Stimulated activated CD8-positive, alpha-beta memory T cell treated with anti-CD3 and anti-CD28 coated beads, Interleukin-2, amount 100 ng/mL, for 48 hours (primary cell): Measurements from ENCODE around the gene P3H2.
"Not testable (repeated sequence)": the region's sequence is repeated elsewhere in the genome, so short reads cannot be mapped to it uniquely, and the experiment has no call there.

ENCODE experiments used
- DNase-seq, 2 donors: peaks; one replicate each; pipeline ENCODE4 v3.0.0-alpha.2; 2020; ENCODE audit warnings: low read depth in 2 of 2

P3H2 gene, protein sequence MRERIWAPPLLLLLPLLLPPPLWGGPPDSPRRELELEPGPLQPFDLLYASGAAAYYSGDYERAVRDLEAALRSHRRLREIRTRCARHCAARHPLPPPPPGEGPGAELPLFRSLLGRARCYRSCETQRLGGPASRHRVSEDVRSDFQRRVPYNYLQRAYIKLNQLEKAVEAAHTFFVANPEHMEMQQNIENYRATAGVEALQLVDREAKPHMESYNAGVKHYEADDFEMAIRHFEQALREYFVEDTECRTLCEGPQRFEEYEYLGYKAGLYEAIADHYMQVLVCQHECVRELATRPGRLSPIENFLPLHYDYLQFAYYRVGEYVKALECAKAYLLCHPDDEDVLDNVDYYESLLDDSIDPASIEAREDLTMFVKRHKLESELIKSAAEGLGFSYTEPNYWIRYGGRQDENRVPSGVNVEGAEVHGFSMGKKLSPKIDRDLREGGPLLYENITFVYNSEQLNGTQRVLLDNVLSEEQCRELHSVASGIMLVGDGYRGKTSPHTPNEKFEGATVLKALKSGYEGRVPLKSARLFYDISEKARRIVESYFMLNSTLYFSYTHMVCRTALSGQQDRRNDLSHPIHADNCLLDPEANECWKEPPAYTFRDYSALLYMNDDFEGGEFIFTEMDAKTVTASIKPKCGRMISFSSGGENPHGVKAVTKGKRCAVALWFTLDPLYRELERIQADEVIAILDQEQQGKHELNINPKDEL

GRCh38 chr3:190120269-190121060 is at the start of gene P3H2:
TSS of gene P3H2 (minus strand) at chr3:190120897. CDS start at chr3:190120731, 166 bp downstream.
- peak; percentile 7 to 17 for DNase-seq

DNA sequence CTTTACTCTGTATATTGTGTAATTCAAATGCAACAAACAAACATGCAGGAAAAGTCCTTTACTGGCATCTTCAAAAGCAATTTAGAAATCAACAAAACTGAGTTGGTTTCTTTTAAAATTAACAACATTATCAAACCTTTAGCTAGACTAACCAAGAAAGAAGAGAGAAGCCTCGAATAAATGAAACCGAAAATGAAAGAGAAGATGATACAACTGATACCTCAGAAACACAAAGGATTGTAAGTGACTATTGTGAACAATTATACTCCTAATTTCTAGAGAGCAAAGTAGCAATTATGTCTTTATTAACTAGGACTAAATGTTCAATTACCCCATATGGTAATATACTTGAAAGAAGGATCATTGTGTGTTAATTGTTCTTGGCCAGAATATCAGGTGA is 49.2 kb upstream of the P3H2 start:
- DNase-seq, result no peak

DNA sequence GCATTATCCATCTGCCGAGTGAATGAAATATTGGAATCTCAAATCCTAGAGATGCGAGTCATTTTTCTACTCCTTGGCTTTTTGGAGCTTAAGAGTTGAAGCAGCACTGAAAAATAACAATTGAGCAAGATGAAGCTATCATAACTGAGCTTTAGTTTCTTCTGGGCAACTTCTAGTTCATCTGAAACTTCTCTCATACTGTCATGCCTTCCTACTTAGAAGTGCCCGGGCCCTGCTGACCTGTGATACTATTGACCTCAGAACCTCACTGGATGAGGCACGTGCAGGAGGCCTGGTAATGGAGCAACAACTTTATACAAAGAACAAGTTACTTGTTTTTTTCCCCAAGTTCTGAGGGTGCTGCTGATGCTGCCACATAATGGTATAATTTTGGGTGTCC is 48.5 kb upstream of the P3H2 start:
- DNase-seq, result no peak

- no peak for DNase-seq
Measured at GRCh38 chr3:190167936-190168680, 47.4 kb upstream of the P3H2 start.

- no peak for DNase-seq
Measured at GRCh38 chr3:190166948-190167347, 46.3 kb upstream of the P3H2 start.

DNA sequence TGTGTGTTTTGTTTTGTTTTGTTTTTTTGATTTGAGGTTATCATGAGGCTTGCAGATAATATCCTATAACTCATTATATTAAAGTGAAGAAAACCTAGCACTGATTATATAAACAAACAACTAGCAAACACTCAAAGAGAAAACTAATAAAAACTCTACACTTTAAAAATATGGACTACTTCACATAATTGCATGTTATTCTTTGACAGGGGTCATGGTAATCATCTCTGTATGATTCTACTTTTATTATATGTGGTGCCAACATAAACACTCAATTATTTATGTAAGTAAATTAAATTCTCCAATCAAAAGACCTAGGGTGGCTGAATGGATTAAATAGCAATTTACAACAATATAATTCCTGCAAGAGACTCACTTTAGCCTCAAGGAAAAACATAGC is 44.6 kb upstream of the P3H2 start:
- no peak for DNase-seq

GRCh38 chr3:190162013-190162412 is 41.3 kb upstream of the P3H2 start:
- DNase-seq, result not testable (repeated sequence)

DNA sequence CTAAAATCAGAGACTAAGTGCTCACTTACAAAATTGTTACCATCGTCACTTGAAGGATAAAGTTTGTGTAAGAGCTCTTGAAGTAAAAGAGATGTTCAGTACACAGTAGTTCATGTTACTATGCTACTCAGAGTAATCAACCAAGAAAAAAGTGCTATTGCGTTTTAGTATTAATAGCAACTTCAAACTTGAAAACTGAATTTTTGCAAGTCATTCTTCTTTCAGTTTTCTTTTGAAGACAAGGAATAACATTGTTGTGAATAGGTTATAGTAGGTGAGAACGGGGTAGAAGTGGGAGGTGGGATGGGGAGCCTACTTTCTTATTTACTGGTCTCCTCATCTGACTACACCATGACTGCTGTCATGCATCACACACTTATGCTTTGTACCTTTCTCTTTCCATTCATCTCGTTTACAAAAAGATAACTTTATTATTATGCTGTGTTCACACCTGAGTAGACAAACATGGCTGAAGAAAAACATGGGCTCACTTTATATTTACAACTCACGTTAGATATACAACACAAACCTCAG is 39.3 kb upstream of the P3H2 start:
- no peak for DNase-seq

- no peak for DNase-seq
Measured at GRCh38 chr3:190158261-190158660, 37.6 kb upstream of the P3H2 start.

DNA sequence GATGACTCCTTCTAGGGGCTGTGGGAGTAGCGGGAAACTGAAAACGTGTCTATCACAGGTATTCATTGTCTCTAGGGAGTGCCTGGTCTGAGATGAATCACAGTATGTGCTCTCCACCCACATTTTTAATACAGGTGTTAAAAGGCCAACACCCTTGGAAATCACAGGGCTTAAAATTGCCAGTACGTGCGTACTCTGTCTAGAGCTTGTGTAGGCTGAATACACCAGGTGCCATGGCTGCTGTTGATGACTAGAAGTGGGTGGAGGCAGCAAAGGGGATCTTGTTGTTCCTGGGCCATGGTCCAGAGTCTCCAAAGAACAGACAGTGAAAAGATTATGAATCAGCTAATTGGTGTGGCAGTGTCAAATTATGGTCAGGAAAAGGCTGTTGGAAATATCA is 35.1 kb upstream of the P3H2 start:
- no peak for DNase-seq

- no peak for DNase-seq
Measured at GRCh38 chr3:190150681-190151080, 30.0 kb upstream of the P3H2 start.

DNA sequence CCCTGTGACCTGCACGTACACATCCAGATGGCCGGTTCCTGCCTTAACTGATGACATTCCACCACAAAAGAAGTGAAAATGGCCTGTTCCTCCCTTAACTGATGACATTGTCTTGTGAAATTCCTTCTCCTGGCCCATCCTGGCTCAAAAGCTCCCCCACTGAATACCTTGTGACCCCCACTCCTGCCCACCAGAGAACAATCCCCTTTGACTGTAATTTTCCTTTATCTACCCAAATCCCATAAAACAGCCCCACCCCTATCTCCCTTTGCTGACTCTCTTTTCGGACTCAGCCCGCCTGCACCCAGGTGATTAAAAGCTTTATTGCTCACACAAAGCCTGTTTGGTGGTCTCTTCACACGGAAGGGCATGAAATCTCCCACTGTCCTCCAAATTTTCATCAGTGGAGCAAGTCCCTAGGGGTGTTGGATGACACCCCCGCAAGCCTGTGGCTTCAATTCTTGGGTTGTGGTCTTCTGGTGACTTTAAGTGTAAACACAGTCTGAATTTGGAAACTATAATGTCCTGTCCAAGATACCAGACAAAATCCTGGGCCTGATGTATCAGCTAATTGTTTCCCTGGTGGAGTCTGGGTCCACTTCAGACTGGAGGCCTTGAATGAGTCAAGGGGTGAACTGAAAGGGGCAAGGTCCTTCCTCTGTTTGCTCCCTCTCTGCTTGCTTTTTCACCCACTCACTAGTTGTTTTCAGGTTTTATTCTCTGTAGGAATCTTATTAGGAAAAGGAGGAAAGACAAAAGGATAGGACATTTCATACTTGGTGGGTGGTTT is 29.3 kb upstream of the P3H2 start:
- not testable (repeated sequence) for DNase-seq

DNA sequence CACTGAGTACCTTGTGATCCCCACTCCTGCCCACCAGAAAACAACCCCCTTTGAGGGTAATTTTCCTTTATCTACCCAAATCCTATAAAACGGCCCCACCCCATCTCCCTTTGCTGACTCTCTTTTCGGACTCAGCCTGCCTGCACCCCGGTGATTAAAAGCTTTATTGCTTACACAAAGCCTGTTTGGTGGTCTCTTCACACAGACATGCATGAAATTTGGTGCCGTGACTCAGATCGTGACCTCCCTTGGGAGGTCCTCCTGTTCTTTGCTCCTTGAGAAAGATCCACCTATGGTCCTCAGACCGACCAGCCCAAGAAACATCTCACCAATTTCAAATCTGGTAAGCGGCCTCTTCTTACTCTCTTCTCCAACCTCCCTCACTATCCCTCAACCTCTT is 24.1 kb upstream of the P3H2 start:
- not testable (repeated sequence) for DNase-seq

GRCh38 chr3:190142041-190142440 is 21.3 kb upstream of the P3H2 start:
- no peak for DNase-seq

- no peak for DNase-seq
Measured at GRCh38 chr3:190139365-190139764, 18.7 kb upstream of the P3H2 start.

DNA sequence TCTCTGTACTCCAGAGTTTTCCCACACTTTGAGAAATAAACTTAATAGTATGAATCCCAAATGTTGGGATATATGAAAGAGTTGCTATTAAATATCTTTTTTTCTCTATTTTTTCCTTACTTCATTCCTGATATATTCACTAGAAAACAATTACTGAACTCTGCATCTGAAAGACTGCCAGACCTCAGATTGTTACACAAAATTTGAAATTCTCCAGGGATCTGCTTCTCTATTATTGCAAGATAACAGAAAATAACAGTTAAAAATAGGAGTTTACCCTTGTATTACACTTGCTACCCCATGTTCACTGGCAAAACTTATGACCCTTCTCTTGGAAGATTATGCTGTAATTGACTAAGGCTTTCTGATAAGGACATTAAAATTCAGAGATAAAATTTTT is 11.7 kb upstream of the P3H2 start:
- DNase-seq, result no peak

- no peak for DNase-seq
Measured at GRCh38 chr3:190131329-190131728, 10.6 kb upstream of the P3H2 start.

DNA sequence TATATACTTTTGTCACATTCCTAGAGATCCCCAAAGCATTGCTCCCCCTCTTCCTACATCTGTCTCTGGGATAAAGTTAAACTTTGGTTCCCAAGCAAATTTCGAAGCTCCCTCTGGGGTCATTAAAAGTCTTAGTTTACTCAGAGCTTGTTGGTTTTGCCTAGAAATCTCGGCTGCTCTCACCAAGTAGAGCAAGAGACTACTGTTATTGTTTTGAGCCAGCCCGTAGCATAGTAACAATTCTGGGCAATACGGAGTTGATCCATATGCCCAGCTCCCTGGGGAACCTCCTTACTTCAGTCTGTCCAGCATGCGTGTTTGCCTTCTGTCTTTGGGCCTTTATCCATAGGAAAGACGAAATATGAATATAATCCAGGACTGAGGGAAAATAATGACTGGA is 10.0 kb upstream of the P3H2 start:
- DNase-seq, result no peak

- no peak for DNase-seq
Measured at GRCh38 chr3:190130037-190130436, 9.3 kb upstream of the P3H2 start.

DNA sequence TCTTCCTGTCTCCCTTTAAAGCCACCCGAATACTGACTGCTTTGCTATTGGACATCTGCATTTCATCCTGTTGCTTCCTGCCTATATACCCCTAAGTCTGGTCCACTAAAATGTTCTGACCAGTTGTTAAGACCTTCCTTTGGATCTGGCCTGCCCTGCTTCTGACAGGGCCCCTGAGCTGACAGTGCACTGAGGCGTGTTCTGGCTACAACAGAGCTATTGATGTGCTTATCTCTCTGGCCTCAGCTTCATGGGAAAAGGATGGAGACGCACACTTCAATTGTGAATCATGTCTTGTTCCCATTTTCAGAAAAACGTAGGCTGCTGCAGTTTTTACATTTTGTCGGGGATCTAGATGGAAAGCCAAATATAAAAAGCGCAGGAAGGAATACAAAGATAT is 7.1 kb upstream of the P3H2 start:
- DNase-seq, result no peak

DNA sequence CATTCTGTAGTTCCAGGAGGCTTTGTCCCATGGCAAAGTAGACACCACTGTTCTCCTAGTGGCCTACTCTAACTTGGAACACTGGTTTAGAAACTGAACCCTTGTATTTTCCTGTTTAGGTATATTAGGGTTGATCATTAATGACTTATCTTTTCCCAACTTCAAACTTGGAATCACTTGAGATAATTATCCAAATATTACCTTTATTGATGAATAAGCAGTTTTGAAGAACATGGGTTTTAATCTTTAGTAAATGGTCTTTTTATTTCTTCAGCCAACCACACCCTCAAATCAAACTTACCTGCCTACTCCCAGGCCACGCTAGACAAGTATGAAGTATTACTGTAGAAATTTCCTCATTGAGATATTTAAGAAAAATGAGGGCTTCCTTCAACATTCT is 6.5 kb upstream of the P3H2 start:
- DNase-seq, result no peak
